HK-2 (cell line): Measurements from ENCODE around the gene ACTR6.

ENCODE experiments used
- DNase-seq: peaks from one replicate; pipeline ENCODE4 v3.0.0-alpha.2; 2018; ENCODE audit not compliant: unreplicated experiment

ACTR6 gene

GRCh38 chr12:100266585-100266834, 65.9 kb downstream of the ACTR6 start:
- DNase-seq, result no peak

GRCh38 chr12:100266835-100267602, 66.4 kb downstream of the ACTR6 start, which contains the start of the genes DEPDC4 and SCYL2:
DEPDC4 (minus strand) TSS chr12:100267079; CDS start chr12:100267076, 3 bp downstream.
SCYL2 (plus strand) TSS chr12:100267177; CDS start chr12:100282971, 15,794 bp downstream.
- peak; percentile 97 for DNase-seq

GRCh38 chr12:100267603-100268281, 67.1 kb downstream of the ACTR6 start:
- no peak for DNase-seq

DNA sequence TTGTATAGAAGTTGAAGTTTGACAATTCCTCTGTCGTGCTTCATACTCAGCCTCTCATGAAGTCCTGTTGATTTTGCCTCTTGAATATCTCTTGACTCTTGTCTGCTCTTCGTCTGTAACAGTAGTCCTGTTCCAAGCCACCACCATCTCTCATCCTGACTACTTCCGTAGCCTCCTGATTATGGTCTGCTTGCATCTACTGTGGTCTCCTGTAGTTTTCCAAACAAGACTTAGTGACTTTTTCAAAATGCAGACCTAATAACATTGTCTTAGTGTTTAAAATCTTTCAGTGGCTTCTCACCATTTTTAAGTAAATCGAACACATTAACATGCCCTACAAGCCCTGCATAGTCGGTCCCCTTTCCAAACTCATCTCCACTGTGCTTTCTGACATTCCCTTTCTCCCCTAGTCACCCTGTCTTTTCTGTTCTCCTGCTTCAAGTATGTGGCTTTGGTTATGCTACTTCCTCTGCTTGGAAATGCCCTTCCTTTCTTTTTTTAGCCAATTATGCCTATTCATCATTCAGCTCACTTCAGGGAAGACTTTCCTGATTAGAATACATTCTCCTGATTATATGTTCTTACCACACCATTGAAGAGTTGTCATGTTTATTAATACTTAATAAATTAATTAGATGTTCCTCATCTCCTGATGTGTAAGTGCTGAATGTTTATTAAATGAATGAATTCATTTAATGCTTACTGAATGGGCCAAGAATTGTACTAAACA, 68.4 kb downstream of the ACTR6 start:
- DNase-seq, result no peak

GRCh38 chr12:100273782-100274181, 73.2 kb downstream of the ACTR6 start:
- DNase-seq, result no peak
